Left renal pelvis (tissue), 4 donors: ENCODE data around the gene RNF144A. TPM values are rescaled to one million over a fixed set of nuclear protein-coding genes. Genes with fewer than 3 reads are reported as not detected.

ENCODE experiments used
- DNase-seq, 4 donors: peaks; one replicate each; pipeline ENCODE4 v3.0.0-alpha.2; 2013; ENCODE audit warnings: low read depth in 4 of 4, low spot score in 3 of 4
- polyA plus RNA-seq, 4 donors: library from polyadenylated mRNA; unstranded; fragments of 120-200 nt; gene quantifications; one replicate each; pipeline ENCODE4 v1.2.1, GENCODE V29; 2013; ENCODE audit not compliant: insufficient read length in 4 of 4

RNF144A gene
- polyA plus RNA-seq, 4 donors: 51.7 to 79.3 (median 66.6) TPM

DNA sequence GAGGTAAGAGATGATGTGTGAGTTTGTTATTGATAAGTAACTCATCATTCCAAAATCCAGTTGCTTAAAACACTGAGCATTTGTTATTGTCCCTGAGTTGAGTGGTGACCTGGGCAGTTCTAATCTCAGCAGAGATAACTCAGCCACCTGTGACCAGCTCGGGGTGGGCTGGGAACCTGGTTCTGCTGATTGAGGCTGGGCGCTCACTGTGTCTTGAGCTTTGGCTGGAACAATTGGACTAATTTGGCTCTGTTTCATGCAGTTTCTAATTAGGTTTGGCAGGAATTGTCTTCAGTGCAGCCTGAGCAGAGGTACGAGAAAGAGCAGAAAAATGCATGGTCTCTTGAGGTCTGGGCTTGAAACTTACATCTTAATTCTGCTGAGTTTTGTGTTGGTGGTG, 144.7 kb downstream of the RNF144A start:
- DNase-seq: no peak

DNA sequence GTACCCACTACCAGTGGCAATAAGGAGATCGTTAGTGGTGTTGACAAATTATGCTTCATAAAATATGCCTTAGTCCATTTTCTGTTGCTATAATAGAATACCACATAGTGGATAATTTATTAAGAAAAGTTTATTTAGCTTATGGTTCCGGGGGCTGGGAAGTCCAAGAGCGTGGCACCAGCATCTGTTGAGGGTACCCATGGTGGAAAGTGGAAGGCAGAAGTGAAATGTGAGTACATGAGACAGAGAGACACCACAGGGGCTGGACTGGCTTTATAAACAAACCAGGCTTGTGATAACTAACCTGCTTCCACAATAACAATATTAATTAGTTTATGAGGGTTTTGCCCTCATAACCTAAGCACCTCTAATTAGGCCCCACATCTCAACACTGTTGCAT, 146.6 kb downstream of the RNF144A start:
- no peak for DNase-seq

DNA sequence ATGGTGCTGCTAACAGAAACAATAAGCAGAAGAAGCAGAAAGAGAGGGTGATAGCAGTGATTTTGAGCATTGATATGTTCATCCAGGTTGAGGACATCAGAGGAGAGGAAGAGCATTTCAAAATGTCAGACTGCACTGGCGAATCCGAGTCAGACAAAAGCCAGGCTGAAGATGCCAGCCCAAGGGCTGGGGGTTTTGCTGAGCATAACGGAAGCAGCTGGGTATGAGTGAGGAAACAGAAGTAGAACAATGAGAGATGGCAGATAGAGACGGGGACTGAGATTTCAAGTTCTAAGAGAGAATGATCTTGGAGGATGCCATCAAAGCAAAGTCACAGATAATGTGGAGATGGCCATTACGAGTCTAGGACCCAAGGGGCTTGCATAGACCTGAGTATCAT, 151.2 kb downstream of the RNF144A start:
- DNase-seq: no peak

DNA sequence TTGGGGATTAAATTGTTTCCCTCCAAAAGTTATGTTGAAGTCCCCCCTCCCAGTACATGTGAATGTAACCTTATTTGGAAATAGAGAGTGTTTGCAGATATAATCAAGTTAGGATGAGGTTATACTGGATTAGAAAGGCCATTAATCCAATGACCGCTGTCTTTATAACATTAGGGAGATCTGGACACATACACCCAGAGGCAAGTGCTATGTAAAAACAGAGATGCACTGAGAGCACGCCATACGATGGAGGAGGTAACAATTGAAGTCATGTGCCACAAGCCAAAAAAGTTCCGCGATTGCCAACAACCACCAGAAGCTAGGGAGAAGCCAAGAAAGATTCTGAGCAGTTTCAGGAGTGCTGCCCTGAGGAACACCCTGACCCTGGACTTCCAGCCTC, 153.3 kb downstream of the RNF144A start:
- no peak for DNase-seq

GRCh38 chr2:7071154-7071553, 153.9 kb downstream of the RNF144A start:
- DNase-seq: no peak

- no peak for DNase-seq
Measured at GRCh38 chr2:7071916-7072556, 154.8 kb downstream of the RNF144A start.

DNA sequence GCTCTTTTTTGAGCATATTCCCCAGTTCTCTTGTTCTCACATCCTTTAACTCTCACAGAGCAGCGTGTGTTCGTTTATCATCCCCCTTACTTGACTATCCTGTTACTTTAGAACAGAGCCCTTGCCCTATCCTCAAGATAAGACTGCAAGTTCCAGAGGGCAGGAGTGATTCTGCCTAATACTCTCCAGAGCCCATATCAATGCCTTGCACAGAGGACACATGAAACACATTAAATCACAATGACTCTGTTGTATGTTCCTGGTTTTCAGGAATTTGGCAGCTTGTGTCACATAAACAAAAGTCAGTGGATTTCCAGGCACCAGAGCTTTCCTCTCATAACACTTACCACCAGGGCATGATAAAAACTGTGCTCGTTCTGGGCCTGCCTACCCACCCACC, 156.7 kb downstream of the RNF144A start:
- no peak for DNase-seq

GRCh38 chr2:7075834-7076233, 158.6 kb downstream of the RNF144A start:
- DNase-seq: no peak

GRCh38 chr2:7077660-7078267, 160.6 kb downstream of the RNF144A start:
- DNase-seq: no peak

DNA sequence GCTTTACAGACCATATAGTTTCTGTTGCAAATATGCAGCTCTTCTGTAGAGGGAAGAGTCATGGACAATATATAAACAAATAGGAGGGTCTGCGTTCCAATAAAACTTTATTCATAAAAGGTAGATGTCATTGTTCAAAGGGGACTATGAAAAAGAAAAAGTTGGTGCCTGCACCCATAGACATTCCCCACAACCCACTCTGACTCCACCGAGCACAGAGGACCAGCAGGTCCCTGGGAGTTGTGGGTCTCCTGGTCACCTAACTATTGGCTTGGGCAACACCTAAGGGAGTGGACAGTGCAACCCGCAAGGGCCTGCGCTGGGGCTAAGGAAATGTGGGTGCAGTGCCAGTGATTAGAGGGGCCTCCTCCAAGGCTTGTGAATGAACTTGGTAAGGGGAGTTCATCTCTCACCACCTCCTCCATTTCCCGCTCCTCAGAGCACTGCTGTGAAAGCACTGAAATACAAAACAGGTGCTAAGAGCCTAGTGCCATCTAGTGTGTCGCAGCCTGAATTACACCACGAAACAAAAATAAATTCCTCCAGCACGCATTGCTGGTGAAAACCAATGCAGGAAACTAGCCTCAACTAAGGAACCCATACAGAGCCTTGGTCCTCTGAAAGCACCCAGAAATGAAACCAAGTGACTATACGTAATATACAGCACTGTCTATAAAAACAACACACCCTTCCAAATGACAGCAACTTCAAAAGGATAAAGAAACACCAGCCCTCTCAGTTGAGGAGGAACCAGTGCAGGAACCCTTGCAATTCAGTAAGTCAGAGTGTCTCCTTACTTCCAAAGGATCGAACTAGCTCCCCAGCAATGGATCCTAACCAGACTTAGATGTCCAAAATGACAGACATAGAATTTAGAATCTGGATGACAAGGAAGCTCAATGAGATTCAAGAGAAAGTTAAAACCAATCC, 166.6 kb downstream of the RNF144A start:
- no peak for DNase-seq

DNA sequence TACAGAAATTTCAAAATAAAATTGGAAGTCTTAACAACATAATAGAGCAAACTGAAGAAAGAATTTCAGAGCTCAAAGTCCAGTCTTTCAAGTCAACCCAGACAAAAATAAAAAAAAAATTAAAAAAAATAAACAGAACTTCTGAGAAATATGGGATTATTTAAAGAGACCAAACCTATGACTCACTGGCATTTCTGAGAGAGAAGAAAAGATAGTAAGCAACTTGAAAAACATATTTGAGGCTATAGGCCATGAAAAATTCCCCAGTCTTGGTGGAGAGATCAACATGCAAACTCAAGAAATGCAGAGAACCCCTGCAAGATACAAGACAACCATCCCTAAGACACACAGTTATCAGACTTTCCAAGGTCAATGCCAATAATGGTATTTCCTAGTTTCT, 167.4 kb downstream of the RNF144A start:
- DNase-seq: no peak

DNA sequence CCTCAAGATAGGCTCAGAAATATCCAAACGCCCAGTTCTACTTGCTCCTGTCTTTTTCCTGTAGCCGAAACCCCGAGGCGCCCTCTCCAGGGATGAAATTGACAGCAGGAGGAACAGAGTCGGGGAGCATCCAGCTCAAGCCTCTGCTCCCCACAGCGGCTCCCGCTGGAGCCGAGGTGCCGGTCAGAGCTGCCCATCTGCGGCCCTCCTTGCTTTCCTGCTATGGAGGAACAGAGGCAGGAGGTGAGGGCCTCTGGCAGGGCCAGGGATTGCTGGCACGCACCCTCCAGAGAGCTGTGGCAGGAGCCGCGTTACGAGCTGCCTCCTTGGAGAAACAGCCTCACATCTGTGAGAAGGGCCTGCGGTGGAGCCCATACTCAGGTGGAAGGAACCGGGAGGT, 172.1 kb downstream of the RNF144A start:
- no peak for DNase-seq

GRCh38 chr2:7089898-7090510, 172.8 kb downstream of the RNF144A start:
- DNase-seq: no peak

DNA sequence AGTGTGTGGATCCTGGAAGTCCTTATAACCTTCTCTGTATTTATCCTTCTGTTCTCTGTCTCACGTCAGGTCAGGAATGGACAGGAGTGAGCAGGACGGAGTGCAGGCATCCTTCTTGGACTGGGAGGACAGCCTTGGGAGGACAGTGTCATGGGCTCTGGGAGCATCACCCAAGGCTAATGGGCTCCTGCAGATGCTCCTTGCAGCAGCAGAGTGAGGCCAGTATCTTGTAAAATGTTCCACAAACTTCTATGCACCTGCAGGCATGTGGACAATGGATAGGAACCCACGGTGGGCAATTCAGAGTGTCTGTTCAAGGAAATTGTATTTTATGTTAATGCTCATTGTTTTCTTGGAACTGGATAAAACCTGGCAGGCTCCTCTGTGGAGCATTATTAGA, 176.2 kb downstream of the RNF144A start:
- DNase-seq: no peak

Other genes with a start within 250 kb of the RNF144A start
- gene CMPK2, start 51.5 kb upstream of the RNF144A start, polyA plus RNA-seq: 1 to 10 TPM; 3.3 to 6.9 (median 4.7) TPM
- gene RSAD2, start 39.6 kb upstream of the RNF144A start, polyA plus RNA-seq: 1 to 10 TPM; 2.8 to 6.3 (median 4.5) TPM